HG03025 (cell line): Measurements from ENCODE around the gene CPNE5.
"Not testable (repeated sequence)": the region's sequence is repeated elsewhere in the genome, so short reads cannot be mapped to it uniquely, and the experiment has no call there.

Experiments used
- ATAC-seq: cut with Tn5 transposase; IDR thresholded peaks from one replicate; pipeline ENCODE4 v1.9.1; 2021; ENCODE audit warnings: mild to moderate bottlenecking, moderate library complexity; ENCODE audit not compliant: unreplicated experiment, low FRiP score

Gene CPNE5

GRCh38 chr6:36729161-36729524 is 110.1 kb downstream of the CPNE5 start:
- ATAC-seq, result no peak

GRCh38 chr6:36728289-36729160 is 110.7 kb downstream of the CPNE5 start:
- no peak for ATAC-seq

- no peak for ATAC-seq
These were observed 111.7 kb downstream of the CPNE5 start for GRCh38 chr6:36727505-36728021.

GRCh38 chr6:36725581-36725980 is 113.7 kb downstream of the CPNE5 start:
- ATAC-seq, result no peak

GRCh38 chr6:36724514-36725390 is 114.5 kb downstream of the CPNE5 start:
- no peak for ATAC-seq

GRCh38 chr6:36723992-36724391 is 115.3 kb downstream of the CPNE5 start:
- not testable (repeated sequence) for ATAC-seq

- no peak for ATAC-seq
These were observed 116.4 kb downstream of the CPNE5 start for GRCh38 chr6:36722879-36723278.

- no peak for ATAC-seq
These were observed 116.9 kb downstream of the CPNE5 start for GRCh38 chr6:36722365-36722764.

GRCh38 chr6:36721369-36722140 is 117.7 kb downstream of the CPNE5 start:
- no peak for ATAC-seq

GRCh38 chr6:36720251-36721141 is 118.7 kb downstream of the CPNE5 start:
- ATAC-seq, result no peak

- ATAC-seq, result no peak
These were observed 120.1 kb downstream of the CPNE5 start for GRCh38 chr6:36719126-36719525.

GRCh38 chr6:36718560-36718959 is 120.7 kb downstream of the CPNE5 start:
- no peak for ATAC-seq

GRCh38 chr6:36717871-36718540 is 121.2 kb downstream of the CPNE5 start:
- no peak for ATAC-seq

- no peak for ATAC-seq
These were observed 121.9 kb downstream of the CPNE5 start for GRCh38 chr6:36717231-36717825.

GRCh38 chr6:36716476-36717093 is 122.7 kb downstream of the CPNE5 start:
- no peak for ATAC-seq

- no peak for ATAC-seq
These were observed 123.8 kb downstream of the CPNE5 start for GRCh38 chr6:36715469-36715868.

- no peak for ATAC-seq
These were observed 124.7 kb downstream of the CPNE5 start for GRCh38 chr6:36714511-36714910.

- ATAC-seq, result no peak
These were observed 125.4 kb downstream of the CPNE5 start for GRCh38 chr6:36713846-36714245.
